Thyroid gland (tissue), 4 donors: ENCODE data around the gene CUEDC1. TPM values are rescaled to one million over a fixed set of nuclear protein-coding genes. Genes with fewer than 3 reads are reported as not detected.
A peak's percentile ranks its signal among the peaks of the same experiment; 100 is the strongest.

Source experiments
- DNase-seq, 2 donors: peaks; one replicate each; pipeline ENCODE4 v3.0.0-alpha.2; 2019
- H3K27ac ChIP-seq, 3 donors: fragments of 200-600 bp; sonication (generic); 1 replicate in 2 of 3; 2 replicates in 1 of 3; pipeline ENCODE4 v1.5.1; 2016 to 2019; ENCODE audit warnings: mild to moderate bottlenecking in 1 of 3, moderate library complexity in 1 of 3
- H3K27me3 ChIP-seq: fragments of 200-600 bp; sonication (generic); one replicate; pipeline ENCODE4 v1.5.1; 2019
- H3K36me3 ChIP-seq, 2 donors: fragments of 200-600 bp; sonication (generic); one replicate each; pipeline ENCODE4 v1.5.1; 2016 to 2019
- H3K4me1 ChIP-seq, 2 donors: fragments of 200-600 bp; sonication (generic); one replicate each; pipeline ENCODE4 v1.5.1; 2017 to 2019
- H3K4me3 ChIP-seq, 3 donors: fragments of 200-600 bp; sonication (generic); replicated peaks in 1 of 3; 1 replicate in 2 of 3; 2 replicates in 1 of 3; pipeline ENCODE4 v1.5.1; 2016; ENCODE audit warnings: mild to moderate bottlenecking in 1 of 3
- H3K9me3 ChIP-seq: fragments of 200-600 bp; sonication (generic); one replicate; pipeline ENCODE4 v1.5.1; 2017
- CTCF ChIP-seq, 6 experiments: fragments of 200-600 bp in 3 of 6; fragments of 450-650 bp in 3 of 6; sonication (generic) in 3 of 6; IDR thresholded peaks; one replicate each; pipeline ENCODE4 v1.5.1; 2016 to 2019; ENCODE audit warnings: antibody characterized with exemption in 6 of 6, mild to moderate bottlenecking in 2 of 6, inconsistent platforms in 1 of 6, moderate library complexity in 1 of 6
- POLR2A ChIP-seq, 2 donors: fragments of 450-650 bp; IDR thresholded peaks; one replicate each; pipeline ENCODE4 v1.6.1; 2017; ENCODE audit warnings: antibody characterized with exemption in 2 of 2, mild to moderate bottlenecking in 2 of 2, moderate library complexity in 1 of 2
- WGBS, 2 donors: methylation state at CpG; one replicate each; pipeline ENCODE4 v1.1.5; 2017; 5-methylcytosine and 5-hydroxymethylcytosine counted together
- intact Hi-C: fragments of 100-400 bp; cut with DNase I; formaldehyde crosslinking; loops from one replicate; pipeline ENCODE4 v1.15.1; 2023
- total RNA-seq, 4 donors: library from RNA; depleted of rRNA; stranded (reverse); fragments of >200 nt; gene quantifications; one replicate each; pipeline ENCODE4 v1.2.3, GENCODE V29; 2016

The CUEDC1 gene
- total RNA-seq, 4 donors from 2014 or later, result 25.6 to 32.3 (median 29.9) TPM

- Histone ChIP-seq H3K27me3 (no peaks in the 10 kb centered on the region), H3K4me3 (no peak overlapping the region), H3K27ac (no peak overlapping the region), H3K4me1 (peaks cover 16 to 45% of the 10 kb centered on the region in 2 donors), H3K36me3 (peaks cover 0 to 6% of the 10 kb centered on the region in 2 donors), H3K9me3 (no peaks in the 10 kb centered on the region)
- intact Hi-C loops, result no loop called here
- no peak for TF ChIP-seq CTCF (IDR thresholded peaks at IDR 0.05)
- TF ChIP-seq POLR2A (IDR thresholded peaks at IDR 0.05), result no peak
- no peak for DNase-seq
- WGBS, 2 donors, result 75 to 84% methylated on average over 9 of the region's 9 CpGs
Observed at GRCh38 chr17:57877803-57878377, 77.3 kb downstream of the CUEDC1 start.

GRCh38 chr17:57876866-57877237 is 78.4 kb downstream of the CUEDC1 start:
- WGBS, 2 donors, result 85 to 93% methylated on average over 2 of the region's 2 CpGs
- peaks cover 4 to 14% of the 10 kb centered on the region in 2 donors for H3K36me3 ChIP-seq
- H3K27me3 ChIP-seq, result no peaks in the 10 kb centered on the region
- H3K9me3 ChIP-seq, result no peaks in the 10 kb centered on the region
- DNase-seq, result no peak
- no peak overlapping the region for H3K27ac ChIP-seq
- H3K4me1 ChIP-seq, result peaks cover 13 to 41% of the 10 kb centered on the region in 2 donors
- intact Hi-C loops, result no loop called here
- TF ChIP-seq POLR2A (IDR thresholded peaks at IDR 0.05), result no peak
- no peak for TF ChIP-seq CTCF (IDR thresholded peaks at IDR 0.05)
- no peak overlapping the region for H3K4me3 ChIP-seq

GRCh38 chr17:57876023-57876865 is 79.0 kb downstream of the CUEDC1 start:
- Histone ChIP-seq H3K9me3 (no peaks in the 10 kb centered on the region), H3K27me3 (no peaks in the 10 kb centered on the region), H3K36me3 (peaks cover 6 to 15% of the 10 kb centered on the region in 2 donors), H3K4me3 (no peak overlapping the region), H3K4me1 (peaks cover 13 to 35% of the 10 kb centered on the region in 2 donors), H3K27ac (peak overlapping the region in 2 of 3 donors; percentile 59 to 74)
- 90 to 96% methylated on average over 14 of the region's 15 CpGs for WGBS, 2 donors
- no peak for DNase-seq
- intact Hi-C loops, result no loop called here
- TF ChIP-seq POLR2A (IDR thresholded peaks at IDR 0.05) (no peak), CTCF (IDR thresholded peaks at IDR 0.05) (no peak)

GRCh38 chr17:57875290-57876022 is 79.8 kb downstream of the CUEDC1 start:
- Histone ChIP-seq H3K27me3 (no peaks in the 10 kb centered on the region), H3K4me1 (peaks cover 13 to 30% of the 10 kb centered on the region in 2 donors), H3K27ac (peak overlapping the region; percentile 24 to 74 (median 59)), H3K4me3 (no peak overlapping the region), H3K9me3 (no peaks in the 10 kb centered on the region), H3K36me3 (peaks cover 6 to 15% of the 10 kb centered on the region in 2 donors)
- TF ChIP-seq POLR2A (IDR thresholded peaks at IDR 0.05), result no peak
- peak in 5 of 6 experiments; percentile 10 to 55 (median 47) for TF ChIP-seq CTCF (IDR thresholded peaks at IDR 0.05)
- 27 to 28% methylated on average over 9 to 10 of the region's 10 CpGs for WGBS, 2 donors
- intact Hi-C loops, result no loop called here
- DNase-seq, result peak; percentile 76 to 80
